ENCODE data around the gene NHERF1.

Gene NHERF1

DNA sequence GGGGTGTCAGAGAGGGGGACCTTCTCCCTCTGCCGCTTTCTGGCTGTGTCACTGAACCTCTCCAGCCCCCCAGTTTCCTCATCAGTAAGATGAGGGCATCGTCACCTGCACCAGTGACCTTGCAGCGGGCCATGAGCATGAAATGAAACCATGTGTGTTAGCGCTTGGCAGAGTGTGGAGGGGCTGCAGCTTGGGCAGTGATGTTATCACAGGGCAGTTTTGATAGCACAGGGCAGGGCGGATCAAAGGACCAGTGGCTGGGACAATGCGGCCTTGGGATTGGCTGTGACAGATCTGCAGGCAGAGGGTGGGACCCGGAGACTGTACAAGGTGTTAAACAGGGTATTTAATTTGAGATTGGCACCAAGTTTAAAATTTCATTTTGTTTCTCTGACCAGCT is 66.6 kb downstream of the NHERF1 start:
- no peak for DNase-seq

DNA sequence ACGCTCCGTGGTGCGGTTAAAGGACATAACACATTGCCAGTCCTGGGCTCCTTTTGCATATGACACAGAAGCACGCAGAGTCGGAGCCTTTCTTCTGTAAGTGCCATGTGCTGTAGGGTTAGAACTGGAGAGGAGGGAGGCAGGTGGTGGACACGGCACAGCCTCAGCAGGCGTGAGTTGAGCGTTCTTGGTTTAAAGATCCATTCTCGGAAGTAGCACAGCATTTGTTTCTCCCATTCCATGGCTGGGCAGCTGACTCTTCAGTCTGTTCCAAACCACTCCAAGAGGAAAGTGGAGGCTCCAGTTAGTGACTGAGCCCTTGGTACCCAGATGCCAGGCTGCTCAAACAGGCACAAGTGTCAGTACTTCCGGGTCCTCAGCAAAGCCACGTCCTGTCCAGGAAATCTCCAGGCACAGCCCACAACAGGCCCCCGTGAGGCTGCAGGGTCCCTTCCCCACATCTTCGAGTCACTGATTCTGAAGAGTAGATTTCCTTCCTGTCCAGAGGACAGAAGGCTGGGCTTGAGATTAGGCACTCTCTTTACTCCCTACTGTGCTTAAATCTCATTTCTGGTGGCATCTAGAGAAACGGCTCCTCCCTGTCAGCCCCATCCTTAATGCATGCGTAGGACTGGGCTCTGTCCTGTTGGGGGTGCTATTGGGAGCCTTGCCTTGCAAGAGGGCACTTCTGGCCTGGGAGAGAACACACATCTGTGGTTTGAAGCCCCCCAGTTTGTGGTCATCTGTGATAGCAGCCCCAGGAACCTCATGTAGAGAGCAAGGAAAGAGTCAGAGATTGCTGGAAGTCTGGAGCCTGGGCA is 67.3 kb downstream of the NHERF1 start:
- DNase-seq = no peak

DNA sequence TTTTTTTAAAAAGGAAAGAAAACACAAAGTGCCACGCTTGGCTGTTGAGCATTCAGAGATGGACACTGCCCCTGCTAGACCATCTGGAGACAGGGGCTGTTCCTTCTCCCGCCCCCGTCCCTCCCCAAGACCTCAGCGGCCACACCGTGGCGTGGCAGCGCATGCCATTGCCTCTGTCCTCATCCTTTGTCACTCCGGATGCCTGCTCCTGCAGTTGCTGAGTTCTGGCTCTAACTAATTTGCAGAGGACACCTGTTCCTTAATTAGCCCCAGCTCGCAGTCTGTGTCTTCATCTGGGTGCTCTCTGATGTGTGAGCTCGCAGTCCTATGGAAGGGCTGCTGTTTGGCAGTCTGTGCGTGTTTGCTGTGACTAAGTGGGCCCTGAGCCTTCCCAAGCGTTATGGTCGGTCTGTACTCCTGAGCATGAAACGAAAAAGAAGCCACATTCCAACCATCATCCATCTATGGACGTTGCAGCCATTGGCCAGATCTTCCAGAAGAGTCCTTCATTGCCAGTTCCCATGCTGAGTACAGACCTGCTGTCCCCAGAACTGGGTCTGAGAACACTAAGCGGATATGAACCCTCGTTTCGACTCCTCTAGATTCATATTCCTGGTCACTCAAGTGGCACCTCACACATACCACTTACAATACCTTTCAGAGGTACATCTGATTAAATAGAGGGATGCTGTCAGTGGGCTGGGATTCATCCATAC is 68.6 kb downstream of the NHERF1 start:
- DNase-seq = no peak

DNA sequence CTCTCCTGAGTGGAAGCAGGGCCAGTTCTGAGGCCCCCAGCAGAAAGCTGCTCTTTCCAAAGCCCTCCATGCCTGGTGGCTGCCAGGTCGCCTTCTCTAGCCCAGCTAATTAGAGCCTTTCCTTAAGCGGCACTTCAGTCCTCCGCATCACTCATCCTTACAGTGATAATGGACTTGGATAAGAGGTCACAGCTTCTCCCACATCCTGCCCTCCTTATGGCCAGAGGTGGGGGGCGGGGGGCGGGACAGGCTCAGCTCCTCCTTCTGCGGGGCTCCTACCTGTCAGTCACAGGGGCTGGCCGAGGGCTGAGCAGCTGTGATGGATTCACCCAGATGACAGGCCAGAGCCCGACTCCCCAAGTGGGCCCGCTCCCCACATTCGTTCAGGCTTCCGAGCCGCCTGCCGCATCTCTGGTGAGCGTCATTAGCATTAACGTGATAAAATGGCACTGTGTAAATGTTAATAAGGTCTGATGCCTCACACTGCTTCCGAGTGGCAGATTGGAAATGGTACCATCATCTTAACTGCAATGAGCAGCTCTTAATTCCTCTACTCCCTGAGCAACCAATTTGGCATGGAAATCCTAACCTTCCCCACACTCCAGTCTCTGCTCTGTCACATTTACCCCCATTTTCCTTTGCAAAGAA is 70.0 kb downstream of the NHERF1 start:
- no peak for DNase-seq

All from stimulated activated CD4-positive, alpha-beta T cell treated with anti-CD3 and anti-CD28 coated beads, Interleukin-15, amount 100 ng/mL, for 24 hours (primary cell).